ENCODE results near the gene SPRY1. TPM values are rescaled to one million over a fixed set of nuclear protein-coding genes. Genes with fewer than 3 reads are reported as not detected.

Gene SPRY1
- polyA plus RNA-seq, 1 donor from 2014 or later = 0.58 TPM

GRCh38 chr4:123352966-123353365 lies 43.6 kb upstream of the SPRY1 start:
- H3K4me3 ChIP-seq (ENCODE audit: low read length) = no peak overlapping the region
- H3K9me2 ChIP-seq (ENCODE audit: insufficient read depth, low read length) = no peaks in the 10 kb centered on the region
- no peak overlapping the region for H3K4me2 ChIP-seq (ENCODE audit: low read length)
- no peak for TF ChIP-seq EP300 (conservative IDR thresholded peaks at IDR 0.05; ENCODE audit: poor library complexity, severe bottlenecking)
- no peak for TF ChIP-seq REST (IDR thresholded peaks at IDR 0.05; ENCODE audit: borderline replicate concordance)
- TF ChIP-seq, protein P1, sequence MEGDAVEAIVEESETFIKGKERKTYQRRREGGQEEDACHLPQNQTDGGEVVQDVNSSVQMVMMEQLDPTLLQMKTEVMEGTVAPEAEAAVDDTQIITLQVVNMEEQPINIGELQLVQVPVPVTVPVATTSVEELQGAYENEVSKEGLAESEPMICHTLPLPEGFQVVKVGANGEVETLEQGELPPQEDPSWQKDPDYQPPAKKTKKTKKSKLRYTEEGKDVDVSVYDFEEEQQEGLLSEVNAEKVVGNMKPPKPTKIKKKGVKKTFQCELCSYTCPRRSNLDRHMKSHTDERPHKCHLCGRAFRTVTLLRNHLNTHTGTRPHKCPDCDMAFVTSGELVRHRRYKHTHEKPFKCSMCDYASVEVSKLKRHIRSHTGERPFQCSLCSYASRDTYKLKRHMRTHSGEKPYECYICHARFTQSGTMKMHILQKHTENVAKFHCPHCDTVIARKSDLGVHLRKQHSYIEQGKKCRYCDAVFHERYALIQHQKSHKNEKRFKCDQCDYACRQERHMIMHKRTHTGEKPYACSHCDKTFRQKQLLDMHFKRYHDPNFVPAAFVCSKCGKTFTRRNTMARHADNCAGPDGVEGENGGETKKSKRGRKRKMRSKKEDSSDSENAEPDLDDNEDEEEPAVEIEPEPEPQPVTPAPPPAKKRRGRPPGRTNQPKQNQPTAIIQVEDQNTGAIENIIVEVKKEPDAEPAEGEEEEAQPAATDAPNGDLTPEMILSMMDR (IDR thresholded peaks at IDR 0.05; ENCODE audit: poor library complexity, severe bottlenecking) = no peak
- no peak for TF ChIP-seq EZH2 (IDR thresholded peaks at IDR 0.05; ENCODE audit: borderline replicate concordance, insufficient read depth, low read length, poor library complexity, severe bottlenecking)
- TF ChIP-seq MXI1 (conservative IDR thresholded peaks at IDR 0.05; ENCODE audit: poor library complexity, severe bottlenecking) = no peak
- no peak for TF ChIP-seq SMC3 (conservative IDR thresholded peaks at IDR 0.05; ENCODE audit: poor library complexity)
- H3K36me3 ChIP-seq (ENCODE audit: insufficient read depth, low read length) = no peaks in the 10 kb centered on the region
- no peak overlapping the region for H3K9ac ChIP-seq (ENCODE audit: low read length)
- H3K27ac ChIP-seq (ENCODE audit: low read length) = no peak overlapping the region
- H2AFZ ChIP-seq (ENCODE audit: low read depth, low read length) = no peak overlapping the region
- H4K20me1 ChIP-seq (ENCODE audit: insufficient read depth) = no peaks in the 10 kb centered on the region
- H3K27me3 ChIP-seq (ENCODE audit: insufficient read depth, low read depth, low read length) = no peaks in the 10 kb centered on the region
- no peaks in the 10 kb centered on the region for H3K9me3 ChIP-seq (ENCODE audit: low read length)
- H3K79me2 ChIP-seq (replicated peaks; ENCODE audit: insufficient read depth, low read length) = no peaks in the 10 kb centered on the region
- H3F3A ChIP-seq (ENCODE audit: insufficient read depth, low read length, poor library complexity, severe bottlenecking) = no peaks in the 10 kb centered on the region

- H3F3A ChIP-seq (ENCODE audit: insufficient read depth, low read length, poor library complexity, severe bottlenecking) = no peaks in the 10 kb centered on the region
- H3K4me2 ChIP-seq (ENCODE audit: low read length) = no peak overlapping the region
- no peaks in the 10 kb centered on the region for H3K79me2 ChIP-seq (replicated peaks; ENCODE audit: insufficient read depth, low read length)
- H3K9me3 ChIP-seq (ENCODE audit: low read length) = no peaks in the 10 kb centered on the region
- H2AFZ ChIP-seq (ENCODE audit: low read depth, low read length) = no peak overlapping the region
- TF ChIP-seq SMC3 (conservative IDR thresholded peaks at IDR 0.05; ENCODE audit: poor library complexity) = no peak
- TF ChIP-seq RAD21 (conservative IDR thresholded peaks at IDR 0.05) = no peak
- no peak for TF ChIP-seq TAF1 (IDR thresholded peaks at IDR 0.05; ENCODE audit: low read depth)
- TF ChIP-seq MXI1 (conservative IDR thresholded peaks at IDR 0.05; ENCODE audit: poor library complexity, severe bottlenecking) = no peak
- TF ChIP-seq REST (IDR thresholded peaks at IDR 0.05; ENCODE audit: borderline replicate concordance) = no peak
- TF ChIP-seq EP300 (conservative IDR thresholded peaks at IDR 0.05; ENCODE audit: poor library complexity, severe bottlenecking) = no peak
- no peak for TF ChIP-seq POLR2AphosphoS5 (IDR thresholded peaks at IDR 0.05)
- TF ChIP-seq, protein P1 (IDR thresholded peaks at IDR 0.05; ENCODE audit: poor library complexity, severe bottlenecking) = no peak
- TF ChIP-seq EZH2 (IDR thresholded peaks at IDR 0.05; ENCODE audit: borderline replicate concordance, insufficient read depth, low read length, poor library complexity, severe bottlenecking) = no peak
- H3K4me3 ChIP-seq (ENCODE audit: low read length) = no peak overlapping the region
- H3K36me3 ChIP-seq (ENCODE audit: insufficient read depth, low read length) = no peaks in the 10 kb centered on the region
- H3K27me3 ChIP-seq (ENCODE audit: insufficient read depth, low read depth, low read length) = no peaks in the 10 kb centered on the region
- H3K9ac ChIP-seq (ENCODE audit: low read length) = no peak overlapping the region
- H4K20me1 ChIP-seq (ENCODE audit: insufficient read depth) = no peaks in the 10 kb centered on the region
- H3K9me2 ChIP-seq (ENCODE audit: insufficient read depth, low read length) = no peaks in the 10 kb centered on the region
- no peak overlapping the region for H3K27ac ChIP-seq (ENCODE audit: low read length)
These were observed 42.9 kb upstream of the SPRY1 start for GRCh38 chr4:123353656-123354055.
